Frontal cortex (tissue), 4 donors: ENCODE data around the gene CXCL3. TPM values are rescaled to one million over a fixed set of nuclear protein-coding genes. Genes with fewer than 3 reads are reported as not detected.
"Not testable (repeated sequence)": the region's sequence is repeated elsewhere in the genome, so short reads cannot be mapped to it uniquely, and the experiment has no call there.

Experiments used
- DNase-seq, 2 donors: peaks; one replicate each; pipeline ENCODE4 v3.0.0; 2012; ENCODE audit warnings: low spot score in 2 of 2
- FAIRE-seq: peaks from 2 replicates; lab custom pipeline; 2012; peaks lifted over from hg19 to GRCh38; lab: Jason Lieb, UNC
- total RNA-seq: library from RNA; depleted of rRNA; stranded (reverse); fragments of >200 nt; gene quantifications from one replicate; pipeline ENCODE4 v1.2.3, GENCODE V29; 2014
- donor health status: control.
- donor health status: control.
- donor health status: control.

Gene CXCL3
- 0.41 TPM for total RNA-seq

DNA sequence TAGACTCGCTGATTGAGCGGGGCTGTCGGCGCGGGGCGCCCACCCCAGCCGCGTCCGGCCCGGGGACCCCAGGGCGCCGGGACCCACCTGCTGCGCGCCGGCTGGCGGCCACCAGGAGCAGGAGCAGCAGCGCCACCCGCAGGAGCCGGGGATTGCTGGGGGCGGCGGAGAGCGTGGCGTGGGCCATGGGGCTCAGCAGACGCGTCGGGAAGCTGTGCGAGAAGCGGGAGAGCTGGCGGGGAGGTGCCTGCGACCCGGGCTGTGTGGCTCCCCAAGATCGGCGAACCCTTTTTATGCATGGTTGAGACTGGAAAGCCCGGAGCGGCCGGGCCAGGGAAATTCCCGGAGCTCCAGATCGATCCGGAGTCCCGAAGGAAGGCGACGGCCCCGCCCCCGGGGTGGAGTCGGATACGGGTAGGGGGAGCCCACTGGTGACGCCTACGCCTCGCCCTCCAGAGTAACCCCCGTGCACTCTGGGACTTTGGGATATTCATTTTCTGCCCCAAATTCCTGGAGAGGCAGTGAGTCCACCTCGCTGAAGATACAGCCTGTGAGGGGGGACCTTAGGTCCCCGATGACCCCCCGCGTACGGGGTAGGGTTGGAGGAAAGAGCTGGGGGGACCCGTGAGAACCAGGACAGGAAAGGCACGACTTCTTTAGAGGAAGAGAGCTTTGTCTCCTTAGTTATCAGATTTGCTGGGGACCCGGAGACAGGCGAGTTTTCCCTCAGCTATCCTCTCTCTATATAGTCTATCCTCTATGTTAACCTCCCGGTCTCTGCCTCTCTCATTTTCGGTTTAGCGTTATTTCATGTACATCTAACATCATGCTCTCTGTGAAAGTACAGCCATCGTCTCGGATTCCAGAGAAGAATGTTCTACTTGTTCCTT lies at the start of gene CXCL3:
CXCL3 (minus strand) TSS at position 265 of the 890 bp plus-strand sequence; CDS start at position 187, 78 bp downstream.
- DNase-seq, result peak in 1 of 2 donors; percentile 40
- no peak for FAIRE-seq

DNA sequence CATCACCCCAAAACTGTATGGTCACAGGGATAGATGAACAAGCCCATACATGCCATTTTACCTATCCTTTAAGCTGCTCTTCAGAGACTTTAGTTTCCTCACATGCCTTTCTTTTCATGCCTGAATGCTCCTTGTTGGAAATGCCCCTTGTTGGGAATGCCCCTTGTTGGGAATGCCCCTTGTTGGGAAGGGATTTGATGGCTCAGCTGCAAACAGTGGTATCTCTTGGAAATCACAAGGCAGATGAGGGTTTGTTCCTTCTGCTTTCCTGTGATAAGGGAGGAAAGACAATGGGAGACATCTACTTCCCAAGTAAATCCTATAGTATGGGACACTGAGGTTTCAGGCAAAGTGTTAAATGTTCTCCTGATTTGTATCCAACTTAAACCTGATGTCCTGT lies 49.0 kb upstream of the CXCL3 start:
- no peak for DNase-seq

DNA sequence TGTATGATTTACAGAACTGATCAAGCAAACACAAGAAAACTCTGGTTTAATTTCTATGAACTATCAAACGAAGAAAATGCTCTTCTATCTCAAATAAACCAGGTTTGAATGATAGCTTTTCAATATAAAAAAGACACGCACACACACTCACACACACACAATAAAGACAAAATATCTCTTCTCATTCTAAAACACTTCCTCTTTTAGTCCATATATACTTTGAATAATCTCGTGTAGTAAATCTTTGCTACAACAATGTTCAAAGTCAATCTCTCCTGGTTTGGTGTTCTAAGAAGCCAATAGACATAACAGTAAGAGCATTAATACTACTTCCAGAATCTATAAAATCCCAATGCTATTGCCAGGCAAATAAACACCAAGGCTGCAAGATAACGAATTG lies 47.2 kb upstream of the CXCL3 start:
- FAIRE-seq, result no peak

More for the DNA sequence above, 49.0 kb upstream of the CXCL3 start:
- no peak for FAIRE-seq

DNA sequence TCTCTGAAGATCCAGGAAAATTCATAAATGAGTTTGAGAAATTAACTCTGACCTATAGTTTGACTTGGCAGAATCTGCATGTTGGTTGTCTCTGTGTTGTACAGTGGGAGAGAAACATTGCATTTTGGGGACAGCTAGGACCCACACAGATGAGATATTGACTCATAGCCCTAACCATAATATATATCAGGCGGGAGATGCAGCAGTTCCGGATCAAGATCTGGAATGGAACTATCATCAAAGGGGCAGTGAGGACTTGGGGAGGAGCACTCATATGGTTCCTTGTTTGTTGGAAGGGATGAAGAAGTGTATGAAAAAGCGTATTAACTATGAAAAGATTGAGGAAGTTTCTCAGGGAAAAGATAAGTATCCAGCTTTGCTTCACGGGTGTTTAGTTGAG lies 46.5 kb upstream of the CXCL3 start:
- no peak for FAIRE-seq
- DNase-seq, result no peak

More for the DNA sequence above, 47.2 kb upstream of the CXCL3 start:
- no peak for DNase-seq

DNA sequence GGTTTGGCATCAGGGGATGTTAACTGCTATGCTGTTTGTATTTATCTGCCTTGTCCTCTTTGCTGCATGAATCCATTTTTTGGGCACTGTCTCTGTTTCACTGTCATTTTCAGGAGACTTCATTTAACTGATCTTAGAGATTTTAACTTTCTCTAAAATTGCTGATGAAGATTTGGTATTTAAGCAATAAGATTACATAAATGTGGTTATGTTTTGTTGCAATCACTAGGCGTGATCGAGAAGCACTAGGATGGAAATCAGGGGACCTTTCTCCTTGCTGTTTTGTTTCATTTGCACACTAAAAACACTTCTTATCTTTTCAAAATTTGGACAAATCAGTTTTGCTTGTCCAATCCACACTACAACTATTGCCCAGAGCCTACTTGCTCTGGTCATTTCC lies 45.1 kb upstream of the CXCL3 start:
- no peak for FAIRE-seq
- no peak for DNase-seq

DNA sequence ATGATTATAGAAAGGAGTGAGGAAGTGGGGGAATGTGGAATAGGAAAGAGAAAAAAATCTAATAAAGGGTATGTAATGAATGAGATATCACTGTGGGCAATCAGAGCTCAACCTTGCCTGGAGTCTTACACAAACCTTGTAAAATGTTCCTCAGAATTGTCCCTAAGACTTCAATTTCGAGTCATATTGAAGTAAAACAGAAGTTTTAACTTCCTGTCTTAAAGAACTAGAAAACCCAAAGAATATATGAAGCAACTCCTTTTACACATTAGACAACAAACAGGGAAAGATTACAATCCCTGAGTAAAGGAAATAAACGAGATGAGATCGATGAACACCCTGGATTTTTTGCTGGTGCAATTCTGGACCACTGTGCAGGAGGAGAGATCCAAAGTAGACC lies 42.5 kb upstream of the CXCL3 start:
- DNase-seq, result no peak
- FAIRE-seq, result no peak

DNA sequence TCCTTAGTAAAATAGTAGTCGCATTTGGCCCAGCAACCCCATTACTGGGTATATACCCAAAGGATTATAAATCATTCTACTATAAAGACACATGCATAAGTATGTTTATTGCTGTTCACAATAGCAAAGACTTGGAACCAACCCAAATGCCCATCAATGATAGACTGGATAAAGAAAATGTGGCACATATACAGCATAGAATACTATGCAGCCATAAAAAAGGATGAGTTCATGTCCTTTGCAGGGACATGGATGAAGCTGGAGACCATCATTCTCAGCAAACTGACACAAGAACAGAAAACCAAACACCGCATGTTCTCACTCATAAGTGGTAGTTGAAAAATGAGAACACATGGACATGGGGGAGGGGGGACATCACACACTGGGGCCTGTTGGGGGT lies 41.9 kb upstream of the CXCL3 start:
- not testable (repeated sequence) for DNase-seq, FAIRE-seq

DNA sequence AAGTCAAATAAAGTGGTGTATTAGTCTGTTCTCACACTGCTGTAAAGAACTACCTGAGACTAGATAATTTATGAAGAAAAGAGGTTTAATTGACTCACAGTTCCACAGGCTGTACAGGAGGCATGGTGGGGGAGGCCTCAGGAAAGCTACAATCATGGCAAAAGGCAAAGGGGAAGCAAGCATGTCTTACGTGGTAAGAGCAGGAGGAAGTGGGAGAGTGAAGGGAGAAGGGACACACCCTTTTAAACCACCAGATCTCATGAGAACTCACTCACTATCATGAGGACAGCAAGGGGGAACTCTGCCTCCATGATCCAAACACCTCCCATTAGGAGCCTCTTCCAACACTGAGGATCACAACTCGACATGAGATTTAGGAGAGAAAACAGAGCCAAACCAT lies 40.5 kb upstream of the CXCL3 start:
- DNase-seq, FAIRE-seq: not testable (repeated sequence)

DNA sequence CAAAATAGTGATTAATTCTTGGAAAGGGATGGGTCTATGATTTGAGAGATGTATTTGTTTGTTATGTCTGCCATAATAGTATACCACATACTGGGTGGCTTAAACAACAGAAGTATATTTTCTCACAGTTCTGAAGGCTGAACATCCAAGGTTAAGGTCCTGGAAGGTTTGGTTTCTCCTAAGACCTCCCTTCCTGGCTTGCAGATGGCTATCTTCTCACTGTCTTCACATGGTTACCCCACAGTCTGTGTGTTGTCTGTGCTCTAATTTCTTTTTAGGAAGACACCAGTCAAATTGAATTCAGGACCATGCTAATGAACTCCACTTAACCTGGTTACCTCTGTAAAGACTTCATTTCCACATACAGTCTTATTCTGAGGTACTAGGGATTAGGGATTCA lies 34.9 kb upstream of the CXCL3 start:
- no peak for DNase-seq
- no peak for FAIRE-seq

DNA sequence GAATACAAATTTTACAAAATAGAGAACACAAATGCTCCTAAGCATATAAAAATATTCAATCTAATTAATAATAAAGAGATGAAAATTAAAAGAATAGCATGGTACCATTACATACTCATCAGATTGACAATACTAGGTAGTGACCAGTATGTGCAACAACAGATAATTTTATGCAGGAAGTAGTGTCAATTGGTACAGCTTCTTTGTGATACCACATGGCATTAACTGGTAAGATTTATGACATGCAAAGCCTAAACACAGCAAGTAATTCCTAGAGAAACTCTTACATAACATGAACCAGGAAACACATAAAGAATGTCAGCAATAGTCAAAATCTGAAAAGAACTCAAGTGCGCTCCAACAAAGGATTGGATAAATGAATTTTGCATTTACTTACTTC lies 34.2 kb upstream of the CXCL3 start:
- DNase-seq, result no peak
- no peak for FAIRE-seq

DNA sequence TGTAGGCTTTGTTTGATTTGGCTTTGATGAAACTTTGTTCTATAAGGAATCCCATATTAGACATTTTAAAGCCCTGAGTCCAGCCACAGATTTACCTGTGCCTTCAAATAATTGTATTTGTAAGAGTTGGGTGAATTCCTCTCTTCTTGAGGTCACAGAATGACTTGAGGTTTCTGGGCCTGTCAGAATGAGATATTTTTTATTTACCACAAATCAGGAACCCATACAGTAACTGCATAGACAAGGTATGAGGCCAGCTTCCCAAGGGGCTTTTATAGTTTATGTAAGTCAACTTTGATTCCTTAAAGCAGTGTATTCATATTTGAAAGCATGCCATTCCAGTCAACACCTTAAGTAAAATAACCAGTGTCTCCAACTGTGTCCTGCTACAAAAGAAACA lies 29.1 kb upstream of the CXCL3 start:
- DNase-seq (no peak), FAIRE-seq (no peak)

DNA sequence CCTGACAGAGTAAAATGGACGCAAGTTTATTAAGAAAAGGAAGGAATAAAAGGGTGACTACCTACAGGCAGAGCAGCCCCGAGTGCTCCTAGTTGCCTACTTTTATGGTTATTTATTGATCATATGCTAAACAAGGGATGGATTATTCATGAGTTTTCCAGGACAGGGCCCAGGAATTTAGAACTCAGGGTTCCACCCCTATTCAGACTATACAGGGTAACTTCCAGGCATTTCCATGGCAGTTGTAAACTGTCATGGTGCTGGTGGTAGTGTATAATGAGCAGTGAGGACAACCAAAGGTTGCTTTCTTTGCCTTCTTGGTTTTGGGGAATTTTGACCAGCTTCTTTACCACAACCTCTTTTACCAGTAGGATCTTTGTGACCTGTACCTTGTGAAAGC lies 27.7 kb upstream of the CXCL3 start:
- FAIRE-seq (no peak), DNase-seq (no peak)

DNA sequence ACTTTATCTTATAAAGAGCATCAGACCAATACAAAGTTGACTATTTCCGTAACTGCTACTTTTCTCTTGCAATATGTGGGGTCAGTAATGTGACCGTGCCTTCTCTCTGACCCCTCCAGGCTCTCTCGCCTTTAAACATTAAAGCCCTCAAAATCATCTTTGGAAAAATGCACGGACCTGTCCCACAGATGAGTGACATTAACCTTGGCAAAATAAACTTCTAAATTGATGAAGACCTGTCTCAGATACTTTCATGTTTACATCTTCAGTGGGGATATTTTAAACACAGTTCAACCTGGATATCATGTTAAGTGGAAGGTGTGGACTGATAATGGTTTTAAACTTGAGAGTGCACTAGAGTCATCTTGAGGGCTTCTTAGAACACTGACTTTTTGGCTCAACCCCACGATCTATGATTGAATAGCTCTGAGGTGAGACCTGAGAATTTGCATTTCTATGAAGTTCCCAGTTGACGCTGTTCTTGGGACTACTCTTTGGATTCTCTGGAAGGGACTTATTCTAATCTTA lies 26.7 kb upstream of the CXCL3 start:
- DNase-seq (no peak), FAIRE-seq (no peak)

DNA sequence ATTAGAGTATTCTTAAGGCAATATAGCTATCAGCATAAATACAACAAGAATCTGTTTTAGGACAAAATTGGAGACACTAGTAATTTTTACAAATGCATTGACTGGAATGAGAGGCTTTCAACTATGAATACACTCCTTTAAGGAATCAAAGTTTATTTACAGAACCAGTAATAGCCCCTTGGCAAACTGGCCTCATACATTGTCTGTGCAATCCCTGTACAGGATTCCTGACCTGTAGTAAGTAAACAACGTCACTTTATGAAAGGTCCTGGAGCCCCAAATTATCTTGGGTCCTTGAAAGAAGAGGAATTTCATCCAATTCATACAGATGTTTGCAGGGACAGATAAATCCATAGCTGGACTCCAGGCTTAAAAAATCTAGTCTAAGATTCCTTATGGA lies 25.4 kb upstream of the CXCL3 start:
- no peak for FAIRE-seq
- no peak for DNase-seq

DNA sequence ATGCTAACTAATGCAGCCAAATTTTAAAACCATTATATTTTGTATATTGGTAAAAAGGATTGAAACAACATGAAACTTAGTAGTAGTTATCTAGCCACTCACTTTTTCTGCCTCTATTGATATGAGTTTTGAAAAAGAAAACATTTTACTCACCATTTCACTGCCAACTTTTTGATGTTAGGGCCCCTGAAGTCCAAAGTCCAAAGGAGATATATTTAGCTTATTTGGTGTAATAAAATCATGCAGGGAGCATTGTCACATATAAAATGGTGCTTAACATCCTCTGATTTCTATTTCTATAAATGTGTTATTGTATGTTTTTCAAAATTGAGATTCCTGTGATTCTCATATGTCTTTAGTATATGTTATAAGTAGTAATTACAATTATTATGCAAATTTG lies 24.5 kb upstream of the CXCL3 start:
- FAIRE-seq, result no peak
- no peak for DNase-seq

DNA sequence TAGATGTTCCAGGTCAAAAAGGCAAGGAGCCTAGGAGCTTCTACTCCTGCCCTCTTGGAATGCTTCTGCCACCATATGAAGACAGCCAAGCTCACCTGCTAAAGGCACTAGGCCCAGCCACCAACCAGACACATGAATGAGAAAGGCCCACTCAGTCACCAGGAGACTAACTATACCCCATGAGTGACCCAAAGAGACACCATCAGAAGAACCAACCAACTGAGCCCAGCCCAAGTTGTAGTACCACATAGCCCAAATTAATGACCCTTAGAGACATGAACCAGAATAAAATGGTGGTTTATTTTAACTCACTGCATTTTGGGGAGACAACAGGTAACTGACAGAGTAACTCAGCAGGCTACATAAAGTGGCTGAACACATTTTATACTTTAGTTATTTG lies 22.9 kb upstream of the CXCL3 start:
- no peak for FAIRE-seq

DNA sequence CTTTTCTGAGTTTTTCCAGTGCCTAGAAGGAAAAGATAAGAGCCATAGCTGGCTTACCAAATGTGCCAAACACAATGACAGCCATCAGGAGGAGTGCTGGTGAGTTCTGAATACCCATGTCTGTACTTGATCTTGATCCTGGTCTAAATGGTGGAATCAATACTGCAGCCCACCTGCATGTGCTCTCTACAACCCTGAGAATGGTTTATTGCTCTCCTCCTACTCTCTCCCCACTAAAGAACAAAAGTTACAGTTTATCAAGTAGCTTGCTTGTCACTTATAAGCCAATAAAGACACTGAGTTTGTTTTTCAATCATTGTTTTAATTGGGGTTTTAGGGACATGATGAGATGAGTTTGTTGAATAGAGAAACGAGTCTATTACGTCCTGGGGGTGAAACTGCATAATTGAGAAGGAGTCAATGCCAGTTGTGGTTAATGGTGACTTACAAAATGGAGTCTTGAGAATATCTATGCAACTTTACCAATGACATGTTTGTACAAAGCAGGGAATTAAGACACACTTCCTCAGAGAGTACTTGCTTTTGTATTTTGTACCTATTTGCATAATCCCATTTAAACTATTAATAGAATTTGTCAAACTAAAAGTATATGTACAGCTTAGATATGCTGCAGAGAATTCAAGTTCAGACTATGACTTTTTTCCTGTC lies 20.8 kb upstream of the CXCL3 start:
- FAIRE-seq, result no peak
- no peak for DNase-seq

More for the DNA sequence above, 22.9 kb upstream of the CXCL3 start:
- no peak for DNase-seq

DNA sequence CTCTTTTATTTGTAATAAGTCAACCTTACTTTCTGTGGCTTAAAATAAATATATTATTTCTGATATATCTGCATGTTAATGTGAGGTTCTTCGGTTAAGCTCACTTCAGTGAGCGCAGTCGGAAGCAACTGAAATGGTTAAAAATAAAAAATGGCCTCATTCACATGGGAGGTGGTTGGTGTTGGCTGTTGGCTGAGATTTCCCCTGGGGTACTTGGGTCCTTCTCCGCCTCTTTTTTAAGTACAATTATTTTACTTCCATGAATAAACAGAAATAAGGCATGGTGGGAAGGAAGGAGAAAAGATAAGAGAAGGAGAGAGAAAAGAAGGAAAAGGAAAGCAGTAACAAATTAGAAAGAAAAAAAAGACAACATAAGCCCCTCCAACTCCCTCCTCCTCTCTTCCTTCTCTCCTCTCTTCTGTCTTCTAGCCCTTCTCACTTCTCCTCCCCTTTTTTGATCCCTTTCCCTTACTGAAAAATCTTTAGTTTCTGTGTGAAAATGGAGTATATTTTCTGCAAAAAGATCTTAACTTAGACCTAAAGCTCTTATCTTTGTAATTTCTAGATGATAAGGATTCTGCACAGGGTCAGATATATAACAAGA lies 19.7 kb upstream of the CXCL3 start:
- FAIRE-seq (no peak), DNase-seq (no peak)

DNA sequence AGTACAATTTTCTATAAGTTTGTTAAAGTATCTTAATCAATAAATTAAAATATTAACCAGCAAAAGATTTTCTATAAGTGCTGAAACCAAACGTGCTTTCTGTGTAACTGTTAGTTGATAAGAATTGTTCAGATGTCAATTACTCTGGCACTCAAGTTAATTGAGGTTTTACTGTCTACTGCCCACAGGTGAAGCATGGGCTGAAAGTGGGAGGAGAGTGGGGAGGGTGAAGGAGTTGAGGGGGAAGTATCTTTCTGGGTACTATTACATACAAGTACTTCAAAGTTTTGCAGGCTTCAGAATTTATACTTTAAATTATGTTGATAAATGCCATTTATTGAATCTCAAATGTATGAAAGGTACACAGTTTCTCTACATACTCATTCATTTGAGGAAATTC lies 19.1 kb upstream of the CXCL3 start:
- FAIRE-seq (no peak), DNase-seq (no peak)

DNA sequence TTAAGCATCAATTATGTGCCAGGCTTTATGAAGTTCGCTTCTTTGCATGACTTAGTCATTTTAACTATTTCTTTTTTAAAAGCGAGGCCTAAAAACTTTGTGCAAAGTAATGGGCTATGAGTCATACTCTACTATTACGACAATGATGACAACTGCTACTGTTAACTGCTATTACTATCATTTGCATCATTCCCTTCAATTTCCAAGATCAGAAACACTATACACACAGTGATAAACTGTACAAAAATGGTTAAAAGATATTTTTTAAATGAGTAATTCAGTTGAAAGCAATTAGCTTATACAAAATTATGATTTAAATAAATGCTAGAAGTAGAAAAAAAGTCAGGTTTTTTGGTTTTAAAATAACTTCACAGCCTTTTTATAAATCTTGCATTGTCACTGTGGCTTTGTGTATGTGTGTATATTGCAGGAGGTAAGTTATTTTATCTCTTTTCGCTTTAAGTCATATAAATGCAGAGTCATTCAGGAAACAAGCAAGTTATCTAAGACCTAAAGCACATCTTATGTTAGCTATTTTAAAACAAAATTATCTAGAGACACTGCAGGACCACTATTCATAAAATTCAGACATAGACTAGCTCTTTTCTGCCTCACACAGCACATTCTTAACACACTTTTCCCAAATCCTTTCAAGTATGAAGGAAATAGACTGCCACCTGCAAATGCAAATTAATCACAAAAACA lies 18.5 kb upstream of the CXCL3 start:
- no peak for FAIRE-seq
- DNase-seq, result no peak
